IMR-90 (cell line): ENCODE data around the gene PGR. TPM values are rescaled to one million over a fixed set of nuclear protein-coding genes. Genes with fewer than 3 reads are reported as not detected.

Source experiments
- ATAC-seq: fragments of 200-7000 bp; cut with Tn5 transposase; 2 replicates; pipeline ENCODE4 v1.9.1; 2020; ENCODE audit warnings: low read depth, mild to moderate bottlenecking, moderate library complexity
- BruUV-seq: library from RNA; stranded (reverse); fragments of 400-500 nt; replicated peaks from 2 replicates; lab custom pipeline; 2021; lab: Mats Ljungman, UMichigan
- CTCF ChIA-PET: fragments of 300-600 bp; formaldehyde crosslinking; extraction: SDS; loops from one replicate; lab custom pipeline; 2021; ENCODE audit warnings: antibody characterized with exemption; lab: Yijun Ruan, JAX
- POLR2A ChIA-PET: fragments of 300-600 bp; sonication (Branson Sonifier 250); formaldehyde crosslinking; loops from one replicate; lab custom pipeline; 2022; ENCODE audit warnings: antibody characterized with exemption; ENCODE audit not compliant: unreplicated experiment; lab: Charles Lee
- DNase-seq: peaks from one replicate; pipeline ENCODE4 v3.0.0; 2013
- H2AFZ ChIP-seq: replicated peaks from 2 replicates; pipeline ENCODE3; 2013; ENCODE audit warnings: low read length, mild to moderate bottlenecking; ENCODE audit not compliant: poor library complexity
- H2AK5ac ChIP-seq: 2 replicates; pipeline ENCODE4 v1.6.1; 2013; ENCODE audit warnings: low read depth, low read length, inconsistent platforms
- H2AK9ac ChIP-seq: replicated peaks from 2 replicates; pipeline ENCODE3; 2013; ENCODE audit warnings: mild to moderate bottlenecking, low read depth, low read length, moderate library complexity; ENCODE audit not compliant: poor library complexity
- H2BK120ac ChIP-seq: 2 replicates; pipeline ENCODE4 v1.6.1; 2013; ENCODE audit warnings: low read depth, low read length, inconsistent platforms
- H2BK15ac ChIP-seq: 3 replicates; pipeline ENCODE4 v1.6.1; 2013; ENCODE audit warnings: low read depth, low read length, inconsistent platforms
- H2BK20ac ChIP-seq: 2 replicates; pipeline ENCODE4 v1.6.1; 2013; ENCODE audit warnings: low read depth, mild to moderate bottlenecking, inconsistent platforms, low read length, moderate library complexity
- H2BK5ac ChIP-seq: 2 replicates; pipeline ENCODE4 v1.6.1; 2013; ENCODE audit warnings: mild to moderate bottlenecking, low read depth, low read length, inconsistent platforms; ENCODE audit not compliant: poor library complexity, severe bottlenecking
- H3K14ac ChIP-seq: replicated peaks from 2 replicates; pipeline ENCODE4 v1.6.1; 2013; ENCODE audit warnings: low read depth, low read length, inconsistent platforms
- H3K18ac ChIP-seq: 2 replicates; pipeline ENCODE4 v1.6.1; 2013; ENCODE audit warnings: low read depth, low read length, control low read depth
- H3K23ac ChIP-seq: 2 replicates; pipeline ENCODE4 v1.6.1; 2013; ENCODE audit warnings: low read depth, low read length, inconsistent platforms
- H3K27ac ChIP-seq: 2 replicates; pipeline ENCODE4 v1.5.1; 2013; ENCODE audit warnings: mild to moderate bottlenecking, control low read depth, low read length; ENCODE audit not compliant: insufficient read depth
- H3K27me3 ChIP-seq: 2 replicates; pipeline ENCODE4 v1.6.1; 2013; ENCODE audit warnings: low read length; ENCODE audit not compliant: control insufficient read depth, insufficient read depth
- H3K36me3 ChIP-seq: 2 replicates; pipeline ENCODE4 v1.6.1; 2013; ENCODE audit warnings: low read length, mixed read lengths; ENCODE audit not compliant: control insufficient read depth, insufficient read depth
- H3K4ac ChIP-seq: 2 replicates; pipeline ENCODE4 v1.6.1; 2013; ENCODE audit warnings: low read depth, low read length, inconsistent platforms
- H3K4me1 ChIP-seq: 2 replicates; pipeline ENCODE4 v1.6.1; 2013; ENCODE audit warnings: low read length, mixed read lengths; ENCODE audit not compliant: control insufficient read depth, insufficient read depth
- H3K4me2 ChIP-seq: 2 replicates; pipeline ENCODE4 v1.6.1; 2013; ENCODE audit warnings: low read depth, mild to moderate bottlenecking, control low read depth, low read length, moderate library complexity
- H3K4me3 ChIP-seq: 2 replicates; pipeline ENCODE4 v1.5.1; 2013; ENCODE audit warnings: low read depth, mild to moderate bottlenecking, control low read depth, low read length, moderate library complexity; ENCODE audit not compliant: insufficient read depth
- H3K56ac ChIP-seq: 2 replicates; pipeline ENCODE4 v1.6.1; 2013; ENCODE audit warnings: low read length, inconsistent platforms; ENCODE audit not compliant: insufficient read depth; ENCODE audit errors: extremely low read depth
- H3K79me1 ChIP-seq, 2 experiments: 2 replicates each; pipeline ENCODE4 v1.6.1; 2013; ENCODE audit warnings: low read length in 2 of 2, inconsistent platforms in 1 of 2, low read depth in 1 of 2
- H3K9ac ChIP-seq: 2 replicates; pipeline ENCODE4 v1.6.1; 2013; ENCODE audit warnings: low read depth, low read length, control low read depth
- H3K9me1 ChIP-seq: 2 replicates; pipeline ENCODE4 v1.6.1; 2013; ENCODE audit warnings: low read length, inconsistent platforms; ENCODE audit not compliant: insufficient read depth
- H3K9me3 ChIP-seq: 2 replicates; pipeline ENCODE4 v1.6.1; 2013; ENCODE audit warnings: low read length; ENCODE audit not compliant: control insufficient read depth, insufficient read depth
- H4K20me1 ChIP-seq: 2 replicates; pipeline ENCODE4 v1.6.1; 2013; ENCODE audit warnings: low read length, inconsistent platforms; ENCODE audit not compliant: insufficient read depth
- H4K5ac ChIP-seq: 2 replicates; pipeline ENCODE4 v1.6.1; 2013; ENCODE audit warnings: mild to moderate bottlenecking, low read depth, low read length, control low read depth
- H4K8ac ChIP-seq, 2 experiments: 2 replicates each; pipeline ENCODE4 v1.6.1; 2013; ENCODE audit warnings: low read depth in 2 of 2, low read length in 2 of 2, control low read depth in 1 of 2, inconsistent platforms in 1 of 2
- H4K91ac ChIP-seq: 2 replicates; pipeline ENCODE4 v1.6.1; 2013; ENCODE audit warnings: low read depth, low read length, inconsistent platforms; ENCODE audit not compliant: insufficient read depth
- BHLHE40 ChIP-seq: fragments of 150-350 bp; IDR thresholded peaks from 2 replicates; pipeline ENCODE4 v1.6.1; 2016; ENCODE audit warnings: mild to moderate bottlenecking, low read depth, low read length
- CHD1 ChIP-seq: IDR thresholded peaks from 2 replicates; pipeline ENCODE4 v1.6.1; 2012; ENCODE audit warnings: low read depth, low read length, improper control_type of control experiment
- ELK1 ChIP-seq: fragments of 150-350 bp; IDR thresholded peaks from 2 replicates; pipeline ENCODE4 v1.6.1; 2016; ENCODE audit warnings: low read depth, mild to moderate bottlenecking, low read length, moderate library complexity, borderline replicate concordance
- MXI1 ChIP-seq: IDR thresholded peaks from 2 replicates; pipeline ENCODE4 v1.6.1; 2012; ENCODE audit warnings: low read depth, mild to moderate bottlenecking, low read length, moderate library complexity, borderline replicate concordance
- NFE2L2 ChIP-seq: fragments of 150-350 bp; IDR thresholded peaks from 2 replicates; pipeline ENCODE4 v1.6.1; 2016; ENCODE audit warnings: low read depth, mild to moderate bottlenecking, low read length
- POLR2A ChIP-seq: IDR thresholded peaks from 2 replicates; pipeline ENCODE4 v1.6.1; 2012; ENCODE audit warnings: mild to moderate bottlenecking, low read depth, low read length
- RAD21 ChIP-seq: IDR thresholded peaks from 2 replicates; pipeline ENCODE4 v1.6.1; 2012; ENCODE audit warnings: low read length, improper control_type of control experiment
- RCOR1 ChIP-seq: IDR thresholded peaks from 2 replicates; pipeline ENCODE4 v1.6.1; 2012; ENCODE audit warnings: mild to moderate bottlenecking, low read length, improper control_type of control experiment; ENCODE audit not compliant: insufficient replicate concordance
- RFX5 ChIP-seq: IDR thresholded peaks from 2 replicates; pipeline ENCODE4 v1.8.0; 2012; ENCODE audit warnings: low read depth, mild to moderate bottlenecking, low read length, moderate library complexity
- USF2 ChIP-seq: fragments of 150-350 bp; IDR thresholded peaks from 2 replicates; pipeline ENCODE4 v1.6.1; 2017; ENCODE audit warnings: mild to moderate bottlenecking, antibody characterized with exemption, low read length, low read depth
- WGBS, 2 experiments: methylation state at CpG; one replicate each; pipeline versions ENCODE4 v1.1.5 to v1.1.7; 2013; ENCODE audit warnings: missing lambda C conversion rate in 2 of 2; ENCODE audit not compliant: insufficient read length in 1 of 2; ENCODE audit errors: extremely low coverage in 2 of 2; 5-methylcytosine and 5-hydroxymethylcytosine counted together
- dilution Hi-C: fragments of 300-500 bp; cut with HindIII; formaldehyde crosslinking; loops from one replicate; pipeline ENCODE4 v1.14.3; 2018; ENCODE audit warnings: low sequenced_read_pairs; ENCODE audit not compliant: unreplicated experiment
- in situ Hi-C: fragments of 300-500 bp; cut with MboI; formaldehyde crosslinking; loops from 3 replicates; pipeline ENCODE4 v1.14.3; 2019; ENCODE audit warnings: low sequenced_read_pairs, inconsistent platforms, mixed read lengths
- intact Hi-C: fragments of 100-400 bp; cut with micrococcal nuclease; formaldehyde crosslinking; loops from 2 replicates; pipeline ENCODE4 v1.10.0; 2022
- polyA plus RNA-seq, 3 experiments: library from polyadenylated mRNA; depleted of rRNA; stranded (reverse); fragments of >200 nt; gene quantifications; 2 replicates each; pipeline ENCODE4 v1.2.3, GENCODE V29; 2012; ENCODE audit warnings: low replicate concordance in 1 of 3
- total RNA-seq: library from RNA; depleted of rRNA; stranded (reverse); fragments of >200 nt; gene quantifications from 2 replicates; pipeline ENCODE4 v1.2.3, GENCODE V29; 2012

The PGR gene
- total and polyA plus RNA-seq, 2 of the 4 experiments (the other 2 are of a cell fraction) = under 0.01 TPM; not detected in 1

GRCh38 chr11:101045415-101045814 is 84.2 kb downstream of the PGR start:
- no peaks in the 10 kb centered on the region for H3K4me1 ChIP-seq
- intact Hi-C loops (no loop called here), dilution Hi-C loops (no loop called here), in situ Hi-C loops (no loop called here)
- no peaks in the 10 kb centered on the region for H3K36me3 ChIP-seq
- H3K23ac ChIP-seq = no peak overlapping the region
- H3K27me3 ChIP-seq = no peaks in the 10 kb centered on the region
- no peak for TF ChIP-seq MXI1
- TF ChIP-seq BHLHE40 = no peak
- no peak for TF ChIP-seq RFX5
- no peak for TF ChIP-seq NFE2L2
- TF ChIP-seq USF2 = no peak
- TF ChIP-seq RCOR1 = no peak
- TF ChIP-seq ELK1 = no peak
- no peak for TF ChIP-seq RAD21
- no peak for TF ChIP-seq POLR2A
- TF ChIP-seq CHD1 = no peak
- no TSS peak for BruUV-seq
- H2BK5ac ChIP-seq = no peak overlapping the region
- no peaks in the 10 kb centered on the region for H3K9me3 ChIP-seq
- DNase-seq = no peak
- POLR2A ChIA-PET = no interaction called here
- no peak overlapping the region for H2BK20ac ChIP-seq
- no peak overlapping the region for H4K5ac ChIP-seq
- H4K8ac ChIP-seq = no peak overlapping the region
- no peak overlapping the region for H2BK15ac ChIP-seq
- H2BK120ac ChIP-seq = no peak overlapping the region
- no peak overlapping the region for H3K14ac ChIP-seq
- H3K9ac ChIP-seq = no peak overlapping the region
- WGBS, 2 experiments = no CpG with 5 or more reads among the region's 1 CpG
- H3K79me1 ChIP-seq = no peaks in the 10 kb centered on the region
- H2AFZ ChIP-seq = no peak overlapping the region
- H2AK5ac ChIP-seq = no peak overlapping the region
- no peak for ATAC-seq
- H3K27ac ChIP-seq = no peak overlapping the region
- no peak overlapping the region for H3K56ac ChIP-seq
- H3K9me1 ChIP-seq = no peaks in the 10 kb centered on the region
- H3K4me2 ChIP-seq = no peak overlapping the region
- no peak overlapping the region for H3K4me3 ChIP-seq
- H4K20me1 ChIP-seq = no peaks in the 10 kb centered on the region
- H2AK9ac ChIP-seq = no peak overlapping the region
- no peak overlapping the region for H3K4ac ChIP-seq
- CTCF ChIA-PET = no interaction called here
- H3K18ac ChIP-seq = no peak overlapping the region
- no peak overlapping the region for H4K91ac ChIP-seq
